ENCODE results near the gene RAPGEF6.

RAPGEF6 gene

GRCh38 chr5:131654309-131654708, 19.3 kb upstream of the RAPGEF6 start:
- Histone ChIP-seq H3K4me3 (ENCODE audit: low read length) (no peak overlapping the region), H3K9ac (ENCODE audit: low read length) (no peak overlapping the region), H3K27ac (ENCODE audit: low read length) (no peak overlapping the region), H3K4me2 (ENCODE audit: low read length) (no peak overlapping the region), H2AFZ (ENCODE audit: low read depth, low read length) (no peak overlapping the region), H3K27me3 (ENCODE audit: low read depth, low read length) (no peaks in the 10 kb centered on the region), H4K20me1 (ENCODE audit: insufficient read depth, low read length) (no peaks in the 10 kb centered on the region), H3K36me3 (replicated peaks; ENCODE audit: low read depth, low read length) (peaks cover 13% of the 10 kb centered on the region), H3K9me3 (ENCODE audit: insufficient read depth, low read length) (no peaks in the 10 kb centered on the region), H3K4me1 (ENCODE audit: low read length) (no peaks in the 10 kb centered on the region), H3K79me2 (ENCODE audit: low read length) (no peaks in the 10 kb centered on the region)
- TF ChIP-seq EZH2phosphoT487 (IDR thresholded peaks at IDR 0.05; ENCODE audit: low read depth) = no peak

- Histone ChIP-seq H3K4me2 (ENCODE audit: low read length) (no peak overlapping the region), H3K79me2 (ENCODE audit: low read length) (no peaks in the 10 kb centered on the region), H3K27ac (ENCODE audit: low read length) (no peak overlapping the region), H3K9me3 (ENCODE audit: insufficient read depth, low read length) (no peaks in the 10 kb centered on the region), H4K20me1 (ENCODE audit: insufficient read depth, low read length) (no peaks in the 10 kb centered on the region), H3K9ac (ENCODE audit: low read length) (no peak overlapping the region), H3K4me1 (ENCODE audit: low read length) (peaks cover 13% of the 10 kb centered on the region), H3K27me3 (ENCODE audit: low read depth, low read length) (no peaks in the 10 kb centered on the region), H3K4me3 (ENCODE audit: low read length) (no peak overlapping the region), H3K36me3 (replicated peaks; ENCODE audit: low read depth, low read length) (peaks cover 13% of the 10 kb centered on the region), H2AFZ (ENCODE audit: low read depth, low read length) (no peak overlapping the region)
- TF ChIP-seq CTCF (IDR thresholded peaks at IDR 0.05; ENCODE audit: low read depth, low read length) (no peak), EZH2phosphoT487 (IDR thresholded peaks at IDR 0.05; ENCODE audit: low read depth) (no peak)
Observed at GRCh38 chr5:131649161-131649560, 14.1 kb upstream of the RAPGEF6 start.

- peak overlapping the region; percentile 68 for H3K4me2 ChIP-seq (ENCODE audit: low read length)
- no peaks in the 10 kb centered on the region for H3K9me3 ChIP-seq (ENCODE audit: insufficient read depth, low read length)
- H3K9ac ChIP-seq (ENCODE audit: low read length) = no peak overlapping the region; the same call in 1 of the 2 replicates
- no peak overlapping the region for H2AFZ ChIP-seq (ENCODE audit: low read depth, low read length)
- no peak; the same call in 1 of the 2 replicates for TF ChIP-seq CTCF (IDR thresholded peaks at IDR 0.05; ENCODE audit: low read depth, low read length)
- no peak for TF ChIP-seq EZH2phosphoT487 (IDR thresholded peaks at IDR 0.05; ENCODE audit: low read depth)
- no peaks in the 10 kb centered on the region for H3K79me2 ChIP-seq (ENCODE audit: low read length)
- peaks cover 13% of the 10 kb centered on the region for H3K36me3 ChIP-seq (replicated peaks; ENCODE audit: low read depth, low read length)
- peak overlapping the region; percentile 38 for H3K27ac ChIP-seq (ENCODE audit: low read length)
- H3K4me3 ChIP-seq (ENCODE audit: low read length) = peak overlapping the region; percentile 45
- H4K20me1 ChIP-seq (ENCODE audit: insufficient read depth, low read length) = no peaks in the 10 kb centered on the region
- H3K27me3 ChIP-seq (ENCODE audit: low read depth, low read length) = no peaks in the 10 kb centered on the region
- H3K4me1 ChIP-seq (ENCODE audit: low read length) = peaks cover 13% of the 10 kb centered on the region
Observed at GRCh38 chr5:131647048-131647769, 12.2 kb upstream of the RAPGEF6 start.

GRCh38 chr5:131644822-131645221, 9.8 kb upstream of the RAPGEF6 start:
- Histone ChIP-seq H3K4me2 (ENCODE audit: low read length) (no peak overlapping the region), H2AFZ (ENCODE audit: low read depth, low read length) (no peak overlapping the region), H3K79me2 (ENCODE audit: low read length) (no peaks in the 10 kb centered on the region), H3K9me3 (ENCODE audit: insufficient read depth, low read length) (no peaks in the 10 kb centered on the region), H4K20me1 (ENCODE audit: insufficient read depth, low read length) (no peaks in the 10 kb centered on the region), H3K27ac (ENCODE audit: low read length) (no peak overlapping the region), H3K9ac (ENCODE audit: low read length) (no peak overlapping the region), H3K4me1 (ENCODE audit: low read length) (peaks cover 13% of the 10 kb centered on the region), H3K36me3 (replicated peaks; ENCODE audit: low read depth, low read length) (no peaks in the 10 kb centered on the region), H3K27me3 (ENCODE audit: low read depth, low read length) (no peaks in the 10 kb centered on the region), H3K4me3 (ENCODE audit: low read length) (no peak overlapping the region)
- no peak for TF ChIP-seq CTCF (IDR thresholded peaks at IDR 0.05; ENCODE audit: low read depth, low read length)
- no peak for TF ChIP-seq EZH2phosphoT487 (IDR thresholded peaks at IDR 0.05; ENCODE audit: low read depth)
